OCI-LY1 (cell line): ENCODE measurements around the gene OLR1.

Source experiments
- H2AFZ ChIP-seq: fragments of 200-600 bp; sonication (generic), shearing (Covaris generic); 2 replicates; pipeline ENCODE4 v1.6.0; 2014; ENCODE audit warnings: antibody characterized with exemption, mild to moderate bottlenecking, low read length
- H3F3A ChIP-seq: fragments of 200-600 bp; sonication (generic), shearing (Covaris generic); 2 replicates; pipeline ENCODE4 v1.6.0; 2014; ENCODE audit warnings: mild to moderate bottlenecking, antibody characterized with exemption, low read length, moderate library complexity; ENCODE audit not compliant: insufficient read depth
- H3K27ac ChIP-seq: fragments of 200-600 bp; sonication (generic); 2 replicates; pipeline ENCODE4 v1.5.1; 2014; ENCODE audit warnings: low read length, mixed run types, mild to moderate bottlenecking, low read depth; ENCODE audit not compliant: poor library complexity, severe bottlenecking
- H3K27me3 ChIP-seq: fragments of 200-600 bp; sonication (generic); 2 replicates; pipeline ENCODE4 v1.6.0; 2014; ENCODE audit warnings: antibody characterized with exemption, mild to moderate bottlenecking, low read length, moderate library complexity; ENCODE audit not compliant: insufficient read depth
- H3K36me3 ChIP-seq: fragments of 200-600 bp; sonication (generic); 2 replicates; pipeline ENCODE4 v1.6.1; 2014; ENCODE audit warnings: mild to moderate bottlenecking, antibody characterized with exemption, low read length, moderate library complexity, mixed read lengths; ENCODE audit not compliant: insufficient read depth
- H3K4me1 ChIP-seq: fragments of 200-600 bp; sonication (generic); 2 replicates; pipeline ENCODE4 v1.5.1; 2014; ENCODE audit warnings: mild to moderate bottlenecking, low read length, moderate library complexity; ENCODE audit not compliant: insufficient read depth, severe bottlenecking
- H3K4me2 ChIP-seq: fragments of 200-600 bp; sonication (generic), shearing (Covaris generic); 2 replicates; pipeline ENCODE4 v1.6.1; 2014; ENCODE audit warnings: low read length
- H3K4me3 ChIP-seq: fragments of 200-600 bp; sonication (generic); 2 replicates; pipeline ENCODE4 v1.5.1; 2014; ENCODE audit warnings: low read length, low read depth, mild to moderate bottlenecking, mixed read lengths; ENCODE audit not compliant: poor library complexity, severe bottlenecking
- H3K79me2 ChIP-seq: fragments of 200-600 bp; shearing (Covaris generic); 2 replicates; pipeline ENCODE4 v1.6.1; 2016; ENCODE audit warnings: mixed run types, low read length, mixed read lengths; ENCODE audit not compliant: insufficient read depth
- H3K9ac ChIP-seq: fragments of 200-600 bp; sonication (generic), shearing (Covaris generic); 2 replicates; pipeline ENCODE4 v1.6.1; 2014; ENCODE audit warnings: mild to moderate bottlenecking, low read length, mixed read lengths
- H3K9me2 ChIP-seq: fragments of 200-600 bp; sonication (generic), shearing (Covaris generic); 2 replicates; pipeline ENCODE4 v1.6.1; 2014; ENCODE audit warnings: low read depth, mild to moderate bottlenecking, low read length, mixed read lengths
- H3K9me3 ChIP-seq: fragments of 200-600 bp; shearing (Covaris generic); 2 replicates; pipeline ENCODE4 v1.6.1; 2014; ENCODE audit warnings: low read length, mixed read lengths
- H4K20me1 ChIP-seq: fragments of 200-600 bp; sonication (generic), shearing (Covaris generic); 2 replicates; pipeline ENCODE4 v1.6.0; 2016; ENCODE audit warnings: mild to moderate bottlenecking, low read length; ENCODE audit not compliant: insufficient read depth
- EZH2 ChIP-seq: fragments of 200-600 bp; sonication (generic), shearing (Covaris generic); IDR thresholded peaks from 2 replicates; pipeline ENCODE4 v1.8.0; 2017; ENCODE audit warnings: borderline replicate concordance, mixed run types, mild to moderate bottlenecking, antibody characterized with exemption, low read length, moderate library complexity, mixed read lengths
- TF ChIP-seq, protein P1 (sequence below): fragments of 200-600 bp; sonication (generic), shearing (Covaris generic); IDR thresholded peaks from 2 replicates; pipeline ENCODE4 v1.5.1; 2017; ENCODE audit warnings: mild to moderate bottlenecking, antibody characterized with exemption, low read length, moderate library complexity, mixed read lengths

Gene OLR1

GRCh38 chr12:10126413-10126812 lies 45.5 kb downstream of the OLR1 start:
- Histone ChIP-seq H2AFZ (no peak overlapping the region), H3K4me3 (no peak overlapping the region), H3K36me3 (no peaks in the 10 kb centered on the region), H3K4me1 (peaks cover 5% of the 10 kb centered on the region), H3K27ac (no peak overlapping the region), H3K9ac (no peak overlapping the region), H4K20me1 (no peaks in the 10 kb centered on the region), H3K4me2 (no peak overlapping the region), H3K27me3 (no peaks in the 10 kb centered on the region), H3K9me3 (no peaks in the 10 kb centered on the region), H3K79me2 (no peaks in the 10 kb centered on the region), H3K9me2 (no peaks in the 10 kb centered on the region), H3F3A (no peaks in the 10 kb centered on the region)
- TF ChIP-seq EZH2, result no peak
- TF ChIP-seq, protein P1, sequence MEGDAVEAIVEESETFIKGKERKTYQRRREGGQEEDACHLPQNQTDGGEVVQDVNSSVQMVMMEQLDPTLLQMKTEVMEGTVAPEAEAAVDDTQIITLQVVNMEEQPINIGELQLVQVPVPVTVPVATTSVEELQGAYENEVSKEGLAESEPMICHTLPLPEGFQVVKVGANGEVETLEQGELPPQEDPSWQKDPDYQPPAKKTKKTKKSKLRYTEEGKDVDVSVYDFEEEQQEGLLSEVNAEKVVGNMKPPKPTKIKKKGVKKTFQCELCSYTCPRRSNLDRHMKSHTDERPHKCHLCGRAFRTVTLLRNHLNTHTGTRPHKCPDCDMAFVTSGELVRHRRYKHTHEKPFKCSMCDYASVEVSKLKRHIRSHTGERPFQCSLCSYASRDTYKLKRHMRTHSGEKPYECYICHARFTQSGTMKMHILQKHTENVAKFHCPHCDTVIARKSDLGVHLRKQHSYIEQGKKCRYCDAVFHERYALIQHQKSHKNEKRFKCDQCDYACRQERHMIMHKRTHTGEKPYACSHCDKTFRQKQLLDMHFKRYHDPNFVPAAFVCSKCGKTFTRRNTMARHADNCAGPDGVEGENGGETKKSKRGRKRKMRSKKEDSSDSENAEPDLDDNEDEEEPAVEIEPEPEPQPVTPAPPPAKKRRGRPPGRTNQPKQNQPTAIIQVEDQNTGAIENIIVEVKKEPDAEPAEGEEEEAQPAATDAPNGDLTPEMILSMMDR, result no peak

GRCh38 chr12:10122689-10123088 lies 49.2 kb downstream of the OLR1 start:
- H3K9me3 ChIP-seq, result no peaks in the 10 kb centered on the region
- H3F3A ChIP-seq, result no peaks in the 10 kb centered on the region
- no peaks in the 10 kb centered on the region for H3K4me1 ChIP-seq
- no peak overlapping the region for H3K27ac ChIP-seq
- H3K9me2 ChIP-seq, result no peaks in the 10 kb centered on the region
- H3K79me2 ChIP-seq, result no peaks in the 10 kb centered on the region
- H3K4me3 ChIP-seq, result no peak overlapping the region
- TF ChIP-seq, protein P1, result no peak
- TF ChIP-seq EZH2, result no peak
- no peaks in the 10 kb centered on the region for H3K36me3 ChIP-seq
- no peak overlapping the region for H2AFZ ChIP-seq
- H4K20me1 ChIP-seq, result no peaks in the 10 kb centered on the region
- no peaks in the 10 kb centered on the region for H3K27me3 ChIP-seq
- no peak overlapping the region for H3K9ac ChIP-seq
- H3K4me2 ChIP-seq, result no peak overlapping the region

DNA sequence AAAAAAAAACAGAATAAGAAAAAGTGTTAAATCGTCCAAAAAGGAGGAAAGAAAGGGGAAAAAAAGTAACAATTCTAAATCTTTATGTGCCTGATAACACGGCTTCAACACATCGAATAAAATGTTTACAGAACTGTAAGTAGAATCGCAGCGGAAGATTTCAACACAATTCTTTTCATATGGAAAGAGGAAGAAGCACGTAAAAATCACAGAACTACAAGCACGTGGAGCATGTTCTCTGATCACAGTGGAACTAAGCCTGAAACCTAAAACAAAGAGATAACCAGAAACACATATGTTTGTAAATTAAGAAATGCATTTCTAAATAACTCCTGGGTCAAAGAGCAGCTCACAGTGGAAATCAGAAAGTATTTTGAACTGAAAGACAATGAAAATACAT lies 50.7 kb downstream of the OLR1 start:
- Histone ChIP-seq H3F3A (no peaks in the 10 kb centered on the region), H3K4me2 (no peak overlapping the region), H3K4me1 (no peaks in the 10 kb centered on the region), H3K36me3 (no peaks in the 10 kb centered on the region), H3K27me3 (no peaks in the 10 kb centered on the region), H3K9me3 (no peaks in the 10 kb centered on the region), H4K20me1 (no peaks in the 10 kb centered on the region), H2AFZ (no peak overlapping the region), H3K79me2 (no peaks in the 10 kb centered on the region), H3K4me3 (no peak overlapping the region), H3K9ac (no peak overlapping the region), H3K9me2 (no peaks in the 10 kb centered on the region), H3K27ac (no peak overlapping the region)
- TF ChIP-seq, protein P1, result no peak
- TF ChIP-seq EZH2, result no peak
